ENCODE measurements around the gene PLP1. TPM values are rescaled to one million over a fixed set of nuclear protein-coding genes. Genes with fewer than 3 reads are reported as not detected.
"Not testable (repeated sequence)": the region's sequence is repeated elsewhere in the genome, so short reads cannot be mapped to it uniquely, and the experiment has no call there.

The PLP1 gene, protein sequence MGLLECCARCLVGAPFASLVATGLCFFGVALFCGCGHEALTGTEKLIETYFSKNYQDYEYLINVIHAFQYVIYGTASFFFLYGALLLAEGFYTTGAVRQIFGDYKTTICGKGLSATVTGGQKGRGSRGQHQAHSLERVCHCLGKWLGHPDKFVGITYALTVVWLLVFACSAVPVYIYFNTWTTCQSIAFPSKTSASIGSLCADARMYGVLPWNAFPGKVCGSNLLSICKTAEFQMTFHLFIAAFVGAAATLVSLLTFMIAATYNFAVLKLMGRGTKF
- polyA plus RNA-seq (ENCODE audit: insufficient read length in 4 of 4): 10 to 100 TPM in 1 of 4 donors, 1 to 10 TPM in 3; 6.8 to 20.4 (median 7.3) TPM

DNA sequence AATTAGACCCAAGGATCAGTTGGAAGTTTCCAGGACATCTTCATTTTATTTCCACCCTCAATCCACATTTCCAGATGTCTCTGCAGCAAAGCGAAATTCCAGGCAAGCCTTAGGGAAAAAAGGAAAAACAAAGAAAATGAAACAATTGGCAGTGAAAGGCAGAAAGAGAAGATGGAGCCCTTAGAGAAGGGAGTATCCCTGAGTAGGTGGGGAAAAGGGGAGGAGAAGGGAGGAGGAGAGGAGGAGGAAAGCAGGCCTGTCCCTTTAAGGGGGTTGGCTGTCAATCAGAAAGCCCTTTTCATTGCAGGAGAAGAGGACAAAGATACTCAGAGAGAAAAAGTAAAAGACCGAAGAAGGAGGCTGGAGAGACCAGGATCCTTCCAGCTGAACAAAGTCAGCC, at the start of gene PLP1:
PLP1 (plus strand) TSS at position 295 of the 400 bp plus-strand sequence. CDS start 156 bp downstream, outside the sequence.
- DNase-seq (ENCODE audit: low read depth in 4 of 4, low spot score in 3 of 4): no peak

DNA sequence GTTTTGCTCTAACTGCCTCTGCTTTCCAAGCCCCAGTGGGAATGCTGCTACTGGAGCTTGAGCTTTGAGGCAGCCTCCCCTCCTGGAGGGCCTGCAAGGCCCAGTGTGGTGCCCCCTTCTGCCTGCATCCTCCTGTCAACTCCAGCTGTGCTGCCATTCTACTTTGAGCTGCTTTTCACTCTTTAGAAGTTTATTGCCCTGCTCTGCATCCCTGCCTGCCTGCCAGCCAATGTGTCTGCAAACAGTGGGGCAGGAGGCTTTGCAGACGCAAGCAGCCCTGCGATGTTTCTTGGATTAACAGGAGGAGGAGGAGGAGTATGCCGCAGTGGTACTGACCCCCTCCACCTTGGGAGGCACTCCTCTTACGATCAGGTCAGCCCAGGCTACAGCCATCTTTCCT, 49.5 kb upstream of the PLP1 start:
- no peak for DNase-seq (ENCODE audit: low read depth in 4 of 4, low spot score in 3 of 4)

DNA sequence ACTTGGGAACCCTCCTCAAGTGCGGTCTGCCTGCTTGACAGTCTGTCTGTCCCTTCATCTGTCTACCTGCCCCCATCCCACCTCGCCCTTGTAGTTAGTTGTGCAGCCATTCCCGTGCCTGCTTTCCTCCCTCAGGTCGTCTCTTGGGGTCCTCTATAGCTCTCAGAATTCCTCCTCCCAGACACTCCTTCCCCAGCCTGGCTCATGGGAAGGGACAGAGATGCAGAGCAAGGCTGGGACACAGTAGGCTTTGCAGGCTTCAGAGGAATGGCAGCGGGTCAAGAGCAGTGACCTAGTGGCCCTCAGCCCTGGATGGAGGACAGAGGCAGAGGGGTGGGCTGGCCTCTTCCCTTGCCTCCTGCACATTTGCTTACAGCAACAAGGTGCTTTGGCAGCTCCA, 47.6 kb upstream of the PLP1 start:
- no peak for DNase-seq (ENCODE audit: low read depth in 4 of 4, low spot score in 3 of 4)

DNA sequence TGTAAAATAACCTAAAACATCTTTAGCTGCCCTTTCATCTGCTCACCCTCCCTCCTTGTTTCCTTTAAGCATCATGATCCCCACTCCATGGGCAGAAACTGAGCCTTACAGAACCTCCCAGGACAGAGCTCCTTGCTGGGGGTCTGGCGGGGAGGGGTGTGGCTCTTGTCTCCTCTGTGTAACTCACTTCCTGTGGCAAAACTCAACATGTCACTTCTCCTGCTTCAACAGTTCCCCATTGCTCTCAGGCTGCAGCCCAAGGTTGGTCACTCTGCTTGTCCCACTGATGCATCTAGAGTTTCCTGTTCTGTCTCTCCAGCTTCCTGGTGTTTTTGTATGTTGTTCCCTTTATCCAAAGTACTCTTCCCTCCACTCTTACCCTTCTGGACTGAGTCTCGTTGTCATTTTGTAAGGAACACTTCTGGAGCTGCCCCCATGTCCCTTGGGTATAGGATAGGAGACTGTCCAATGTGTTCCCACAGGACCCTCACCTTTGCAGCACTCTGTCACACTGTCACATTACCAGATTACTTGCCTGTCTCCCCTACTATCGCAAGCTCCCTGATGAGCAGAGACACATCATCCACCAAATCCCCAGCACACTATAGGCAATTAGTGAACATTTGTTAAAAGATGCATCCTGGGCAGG, 46.4 kb upstream of the PLP1 start:
- no peak for DNase-seq (ENCODE audit: low read depth in 4 of 4, low spot score in 3 of 4)

DNA sequence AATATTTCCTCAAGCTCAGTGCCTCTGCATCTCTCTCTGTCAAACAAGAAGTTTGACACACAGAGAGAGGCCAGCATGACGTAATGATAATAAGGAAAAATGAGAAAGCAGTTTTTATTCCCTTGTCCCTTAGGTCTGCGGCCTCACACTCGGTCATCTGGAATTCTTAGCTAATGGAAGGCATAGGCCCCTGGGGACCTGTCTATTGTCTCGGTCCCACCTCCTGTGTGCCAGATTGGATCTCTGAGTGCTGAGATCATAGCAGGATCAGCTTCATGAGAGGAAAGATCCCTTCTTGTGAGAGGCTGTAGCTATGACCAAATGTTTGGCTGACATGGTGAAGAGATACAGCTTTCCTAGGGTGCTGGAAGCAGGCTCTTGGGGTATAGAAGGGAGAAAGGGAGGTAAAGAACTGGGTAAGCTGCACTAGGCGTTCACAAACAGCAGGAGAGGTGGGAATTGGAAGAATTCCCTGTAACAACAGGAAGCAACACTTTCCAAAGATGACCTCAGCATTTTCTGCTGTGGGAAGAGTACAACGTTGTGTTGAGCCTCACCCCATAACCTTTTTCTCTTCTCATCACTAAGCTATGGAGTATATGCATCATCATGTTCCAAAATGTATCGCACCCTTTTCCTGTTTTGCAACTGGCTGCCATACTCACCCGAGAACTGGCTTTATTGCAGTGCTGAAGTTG, 45.7 kb upstream of the PLP1 start:
- DNase-seq (ENCODE audit: low read depth in 4 of 4, low spot score in 3 of 4): no peak

DNA sequence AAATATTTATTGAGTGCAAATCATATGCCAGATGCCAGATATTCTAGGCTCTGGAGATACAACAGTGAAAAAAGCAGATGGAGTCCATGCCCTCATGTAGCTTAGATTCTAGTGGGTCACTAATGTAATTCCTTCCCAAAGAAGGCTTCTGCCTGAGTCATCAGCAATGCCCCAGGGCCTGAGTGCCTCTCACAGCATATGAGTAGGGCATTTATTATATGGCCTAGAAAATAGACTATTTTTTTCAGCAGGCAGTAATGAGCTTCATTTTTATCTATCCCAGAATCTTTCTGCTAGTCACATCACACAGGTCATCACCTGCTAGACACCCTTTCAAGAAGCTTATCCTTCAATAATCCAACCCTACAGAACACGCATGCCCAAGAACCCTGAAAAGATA, 43.6 kb upstream of the PLP1 start:
- DNase-seq (ENCODE audit: low read depth in 4 of 4, low spot score in 3 of 4): no peak

DNA sequence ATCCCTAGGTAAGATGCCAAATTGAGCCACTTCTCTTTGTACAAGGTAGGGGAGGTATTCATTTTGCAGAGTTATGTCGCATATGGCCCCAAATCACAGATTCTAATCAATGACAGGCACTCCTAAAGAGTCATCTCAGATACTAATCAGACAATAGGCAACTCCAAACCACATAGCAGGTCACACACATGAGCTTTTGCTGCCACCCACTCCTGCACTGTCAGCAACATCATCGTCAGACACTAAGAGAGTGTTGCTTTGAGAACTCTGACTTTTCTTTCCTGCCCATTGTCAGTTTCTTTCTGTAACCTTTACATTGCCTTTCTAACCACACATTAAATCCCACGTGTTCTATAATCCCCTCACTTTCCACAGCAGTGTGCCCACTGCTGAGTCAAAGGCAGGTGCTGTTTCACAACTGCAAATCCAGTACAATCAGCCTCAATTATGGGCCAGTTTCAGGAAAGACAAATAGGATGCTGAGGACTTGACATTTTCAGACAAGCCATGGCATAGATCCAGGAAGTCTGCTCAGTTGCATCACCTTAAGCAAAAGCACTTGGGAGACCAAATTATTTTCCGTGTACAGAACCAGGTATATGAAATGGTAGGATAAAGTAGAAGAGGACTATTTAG, 42.4 kb upstream of the PLP1 start:
- DNase-seq (ENCODE audit: low read depth in 4 of 4, low spot score in 3 of 4): no peak

DNA sequence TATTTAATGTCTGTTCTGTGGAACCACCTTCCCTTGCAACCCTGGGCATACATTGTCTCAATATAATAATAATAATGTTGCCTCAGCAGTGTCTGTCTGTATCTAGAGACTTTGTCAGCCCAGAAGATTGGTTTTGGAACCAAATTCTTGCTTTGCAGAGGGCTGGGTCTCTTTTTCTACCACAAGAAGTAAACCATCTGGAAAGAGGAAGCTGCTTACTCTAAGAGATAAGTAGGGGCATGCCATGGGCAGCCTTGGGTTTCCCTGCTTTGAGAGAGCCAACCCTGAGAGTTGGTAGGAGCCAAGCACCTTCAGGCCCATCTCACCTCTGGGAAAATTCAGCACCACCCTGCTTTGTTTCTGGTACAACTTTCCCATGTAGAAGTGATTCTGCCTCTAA, 38.9 kb upstream of the PLP1 start:
- no peak for DNase-seq (ENCODE audit: low read depth in 4 of 4, low spot score in 3 of 4)

DNA sequence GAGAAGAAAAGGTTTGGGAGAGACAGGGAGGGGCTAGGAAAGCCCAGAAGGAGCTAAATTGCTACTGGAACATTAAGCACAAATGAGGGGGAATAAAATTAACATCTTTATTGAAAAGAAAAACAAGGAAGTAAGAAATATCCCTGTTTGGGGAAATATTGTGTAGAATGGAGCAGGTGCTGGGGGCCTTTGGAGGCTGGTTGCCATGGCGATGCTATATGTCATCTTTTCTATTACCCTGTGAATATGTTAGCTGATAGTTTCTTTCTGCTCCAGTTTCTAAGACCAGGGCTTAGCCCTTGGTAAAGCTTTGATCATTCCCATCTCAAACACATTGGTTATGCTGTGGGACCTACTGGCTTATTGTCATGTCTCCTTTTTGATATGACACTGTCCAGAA, 37.2 kb upstream of the PLP1 start:
- DNase-seq (ENCODE audit: low read depth in 4 of 4, low spot score in 3 of 4): no peak

DNA sequence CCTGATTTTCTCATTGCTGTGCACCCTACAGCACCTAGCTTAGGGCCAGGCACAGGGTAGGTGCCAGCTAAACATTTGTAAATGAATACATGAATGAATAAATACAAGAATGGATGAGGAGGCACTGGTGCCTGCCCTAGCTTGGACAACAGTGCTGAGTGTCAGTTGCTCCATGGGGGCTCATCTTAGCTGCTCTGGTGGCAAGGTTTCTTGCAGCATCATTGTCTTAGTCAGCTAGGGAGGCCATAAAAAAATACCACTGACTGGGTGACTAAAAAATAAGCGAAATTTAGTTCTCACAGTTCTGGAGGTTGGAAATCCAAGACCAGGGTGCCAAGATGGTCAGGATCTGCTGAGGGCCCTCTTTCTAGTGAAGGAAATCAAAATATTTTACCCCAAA, 34.8 kb upstream of the PLP1 start:
- DNase-seq (ENCODE audit: low read depth in 4 of 4, low spot score in 3 of 4): no peak

DNA sequence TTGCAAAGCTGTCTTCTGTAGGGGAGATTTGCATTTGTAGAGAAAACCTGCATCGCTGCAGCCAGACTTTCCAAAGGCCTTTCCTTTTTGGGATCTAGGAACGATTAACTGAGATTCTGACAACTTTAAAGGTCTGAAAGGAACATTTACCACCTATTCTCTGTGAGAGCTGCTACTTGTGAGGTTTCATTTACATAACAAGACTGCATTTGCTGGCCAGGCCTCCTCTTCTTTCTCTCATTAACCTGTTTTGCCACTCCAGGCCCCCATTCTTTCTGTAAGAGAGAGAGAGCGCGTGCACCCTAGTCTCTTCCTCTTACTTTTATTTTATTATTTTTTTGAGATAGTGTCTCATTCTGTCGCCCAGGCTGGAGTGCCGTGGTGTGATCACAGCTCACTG, 34.3 kb upstream of the PLP1 start:
- no peak for DNase-seq (ENCODE audit: low read depth in 4 of 4, low spot score in 3 of 4)

DNA sequence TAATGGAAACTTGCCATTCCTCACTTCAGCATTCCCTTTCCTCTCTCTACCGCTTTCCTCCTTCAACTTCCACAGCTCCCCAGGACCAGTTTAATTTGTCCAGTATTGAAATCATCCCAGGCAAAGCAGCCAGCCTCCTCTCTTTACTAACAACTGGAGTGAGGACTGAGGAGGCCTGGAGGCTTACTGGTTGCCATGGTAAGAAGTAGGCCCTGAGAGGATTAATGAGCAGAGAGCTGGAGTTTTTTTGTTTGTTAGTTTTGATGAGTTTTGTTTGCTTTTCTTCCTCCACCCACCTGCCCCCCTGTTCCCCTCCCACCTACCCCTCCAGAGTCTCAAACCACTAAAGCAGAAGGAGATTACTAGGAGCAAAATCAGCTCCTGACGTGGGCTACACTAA, 29.5 kb upstream of the PLP1 start:
- DNase-seq (ENCODE audit: low read depth in 4 of 4, low spot score in 3 of 4): no peak

DNA sequence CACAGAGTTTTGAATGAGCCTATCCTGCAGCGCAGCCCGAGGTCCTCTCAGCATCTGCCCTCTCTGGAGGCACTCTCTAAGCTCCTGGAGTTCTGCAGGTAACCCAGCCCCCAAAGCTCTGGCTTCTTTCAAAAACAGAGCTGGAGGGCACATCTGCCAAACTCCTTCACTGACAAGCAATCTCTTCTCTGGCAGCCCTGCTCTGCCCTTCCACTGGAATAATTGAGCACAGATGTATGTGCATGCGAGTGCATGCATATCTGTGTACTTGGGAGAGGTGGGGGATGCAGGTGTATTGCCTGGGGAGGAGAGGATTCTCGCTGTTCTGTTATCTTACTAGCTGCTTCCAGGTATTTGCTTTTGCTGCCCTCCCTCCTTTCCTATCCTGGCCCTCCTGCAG, 22.2 kb upstream of the PLP1 start:
- DNase-seq (ENCODE audit: low read depth in 4 of 4, low spot score in 3 of 4): no peak

DNA sequence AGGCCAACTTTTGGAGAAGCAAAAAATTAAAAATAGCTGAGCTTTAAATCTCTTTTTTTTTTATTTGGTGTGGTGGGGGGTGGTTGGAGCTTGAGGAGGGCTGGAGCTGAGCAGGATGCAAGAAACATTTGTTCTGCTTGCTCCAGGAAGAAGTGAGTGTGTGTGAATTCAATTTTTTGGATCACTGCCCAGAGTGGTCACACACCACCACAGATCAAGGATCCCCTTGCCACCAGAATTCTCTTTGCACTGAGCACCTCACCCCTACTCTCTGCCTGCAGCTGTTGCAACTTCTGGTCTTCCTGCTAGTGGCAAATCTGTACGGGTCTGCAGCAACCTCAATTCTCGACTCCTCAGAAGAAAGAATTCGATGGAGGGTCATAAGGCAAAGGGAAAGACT, 19.9 kb upstream of the PLP1 start:
- no peak for DNase-seq (ENCODE audit: low read depth in 4 of 4, low spot score in 3 of 4)

DNA sequence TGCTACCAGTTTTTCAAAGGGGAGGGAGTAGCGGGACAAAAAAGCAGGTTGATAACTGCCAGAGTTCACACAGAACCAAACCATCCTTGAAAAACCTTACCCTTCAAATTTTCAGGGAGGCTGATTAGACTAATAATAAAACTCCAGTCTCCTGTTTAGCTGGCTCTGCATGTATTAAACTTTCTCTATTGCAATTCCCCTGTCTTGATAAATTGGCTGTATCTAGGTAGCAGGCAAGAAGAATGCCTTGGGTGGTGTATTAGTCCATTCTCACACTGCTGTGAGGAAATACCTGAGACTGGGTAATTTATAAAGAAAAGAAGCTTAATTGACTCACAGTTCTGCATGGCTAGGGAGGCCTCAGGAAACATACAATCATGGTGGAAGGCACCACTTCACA, 18.1 kb upstream of the PLP1 start:
- DNase-seq (ENCODE audit: low read depth in 4 of 4, low spot score in 3 of 4): no peak

DNA sequence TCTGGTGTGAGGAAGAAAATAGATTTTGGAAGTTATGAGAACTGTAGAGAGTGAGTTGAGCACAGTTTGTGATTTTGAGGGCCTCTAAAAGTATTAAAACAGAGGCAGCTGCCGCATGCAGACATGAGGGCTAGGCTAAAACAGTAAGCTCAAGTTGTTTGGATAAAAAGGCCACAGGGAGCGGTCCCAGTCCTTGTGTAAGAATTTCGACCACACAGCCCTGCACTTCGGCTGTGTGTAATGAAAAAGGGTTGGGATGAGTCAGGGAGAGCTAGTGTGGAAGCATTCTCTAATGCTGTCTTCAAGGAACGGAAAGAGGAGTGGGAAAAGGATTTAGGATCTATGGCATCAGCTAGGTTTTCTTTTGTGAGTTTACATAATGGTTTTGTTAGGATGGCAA, 13.1 kb upstream of the PLP1 start:
- DNase-seq (ENCODE audit: low read depth in 4 of 4, low spot score in 3 of 4): not testable (repeated sequence)

DNA sequence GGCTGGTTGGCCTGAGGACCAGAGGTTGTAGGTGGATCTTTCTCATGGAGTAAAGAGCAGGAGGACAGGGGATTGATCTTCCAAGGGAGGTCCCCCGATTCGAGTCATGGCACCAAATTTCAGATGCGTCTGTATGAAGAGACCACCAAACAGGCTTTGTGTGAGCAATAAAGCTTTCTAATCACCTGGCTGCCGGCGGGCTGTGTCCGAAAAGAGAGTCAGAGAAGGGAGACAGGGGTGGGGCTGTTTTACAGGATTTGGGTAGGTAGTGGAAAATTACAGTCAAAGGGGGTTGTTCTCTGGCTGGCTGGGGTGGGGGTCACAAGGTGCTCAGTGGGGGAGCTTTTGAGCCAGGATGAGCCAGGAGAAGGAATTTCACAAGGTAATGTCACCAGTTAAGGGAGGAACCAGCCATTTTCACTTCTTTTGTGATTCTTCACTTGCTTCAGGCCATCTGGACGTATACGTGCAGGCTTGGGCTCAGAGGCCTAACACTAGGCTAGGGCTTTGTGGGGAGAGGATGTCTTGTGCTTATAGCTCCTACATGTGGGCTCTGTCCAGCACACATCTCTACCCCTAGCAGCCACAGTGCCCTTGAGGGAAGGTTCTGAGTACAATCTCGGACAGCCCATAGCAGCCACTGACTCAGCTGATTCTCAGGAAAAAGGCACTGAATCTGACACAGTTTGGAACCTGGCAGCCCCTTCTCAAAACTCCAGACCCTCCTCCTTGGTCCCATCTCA, 9.7 kb upstream of the PLP1 start:
- DNase-seq (ENCODE audit: low read depth in 4 of 4, low spot score in 3 of 4): not testable (repeated sequence)

DNA sequence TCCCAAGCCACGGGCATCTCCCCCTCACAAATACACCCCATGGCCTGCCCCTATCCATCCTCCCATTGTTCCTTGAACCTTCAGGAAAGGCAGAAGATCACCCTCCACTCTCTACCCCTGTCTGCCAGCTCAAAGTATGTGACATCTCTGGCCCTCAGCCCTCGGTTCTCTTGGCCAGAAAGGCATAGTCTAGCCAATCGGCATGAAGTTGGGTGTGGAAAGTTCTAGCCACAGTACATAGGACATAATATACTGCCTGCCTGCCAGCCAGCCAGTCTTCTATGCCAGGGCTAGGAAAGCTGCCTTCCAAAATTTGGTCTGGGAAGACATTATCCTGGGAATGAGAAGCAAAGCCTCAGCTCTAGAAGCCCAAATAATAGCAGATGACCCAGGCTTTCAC, 3.2 kb upstream of the PLP1 start:
- DNase-seq (ENCODE audit: low read depth in 4 of 4, low spot score in 3 of 4): no peak

DNA sequence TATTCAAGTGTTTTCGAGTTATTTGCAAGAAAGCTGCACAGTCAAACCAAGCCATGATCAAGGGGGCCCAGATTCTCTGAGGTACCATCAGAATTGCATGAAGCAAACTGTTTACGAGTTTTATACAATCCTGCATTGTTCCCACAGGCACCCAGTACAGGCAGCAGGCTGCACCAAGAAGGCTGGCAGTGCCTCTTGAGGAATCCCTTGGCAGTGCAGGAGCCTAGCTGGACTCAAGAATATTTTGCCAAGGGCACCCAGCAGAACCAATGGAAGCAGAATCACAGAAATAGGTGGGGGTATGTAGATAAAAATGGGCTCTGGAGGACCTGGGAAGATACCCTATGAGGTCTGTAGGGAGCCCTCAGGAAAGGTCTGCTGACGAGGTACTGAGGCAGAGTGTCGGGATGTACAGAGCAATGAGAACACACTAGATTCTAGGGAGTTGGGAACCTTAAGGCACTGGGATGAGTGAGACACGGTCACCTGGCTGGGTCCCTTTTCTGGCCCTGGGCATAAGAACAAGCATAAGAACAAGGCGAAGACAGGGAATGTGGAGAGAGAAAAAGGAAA, 2.5 kb upstream of the PLP1 start:
- DNase-seq (ENCODE audit: low read depth in 4 of 4, low spot score in 3 of 4): no peak

DNA sequence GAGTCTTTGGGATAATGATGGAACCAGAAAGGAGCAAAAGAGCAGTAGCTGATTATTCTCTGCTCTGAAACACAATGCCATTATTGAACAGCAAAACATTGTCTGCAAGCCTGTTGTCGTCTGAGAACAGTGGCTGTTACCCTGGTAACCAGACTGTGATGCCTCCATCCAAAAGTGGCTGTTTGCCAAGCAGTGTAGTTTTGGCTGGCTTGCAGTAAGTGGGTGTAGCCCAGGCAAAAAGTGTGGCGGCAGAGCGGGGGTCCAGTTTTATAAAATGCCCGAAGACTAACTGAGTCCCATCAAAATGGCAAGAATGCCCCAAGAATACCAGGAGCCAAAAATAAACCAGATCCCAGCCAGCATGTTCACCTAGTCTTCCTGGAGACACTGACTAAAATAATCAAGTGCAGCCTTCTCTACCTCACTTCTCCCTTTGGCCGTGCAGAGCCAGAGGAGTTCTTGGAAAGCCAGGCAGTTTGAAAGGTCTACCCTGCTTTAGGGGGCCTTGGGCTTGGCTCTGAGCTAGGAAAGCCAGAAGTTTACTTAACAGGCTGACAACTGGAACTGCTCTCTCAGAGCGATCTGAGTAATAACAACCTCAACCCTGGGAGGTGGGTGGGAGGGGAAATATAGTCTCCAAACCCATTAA, 2.6 kb downstream of the PLP1 start:
- DNase-seq (ENCODE audit: low read depth in 4 of 4, low spot score in 3 of 4): no peak
